Uterus (tissue), 4 donors: Measurements from ENCODE around the gene TBC1D9. TPM values are rescaled to one million over a fixed set of nuclear protein-coding genes. Genes with fewer than 3 reads are reported as not detected.
A peak's percentile ranks its signal among the peaks of the same experiment; 100 is the strongest.

Source experiments
- DNase-seq, 2 donors: peaks; one replicate each; pipeline ENCODE4 v3.0.0-alpha.2; 2019 to 2020
- H3K27ac ChIP-seq, 2 donors: fragments of 200-600 bp; sonication (generic); 1 replicate in 1 of 2; 2 replicates in 1 of 2; pipeline ENCODE4 v1.5.1; 2016 to 2018
- H3K27me3 ChIP-seq, 2 donors: fragments of 200-600 bp; sonication (generic); one replicate each; pipeline ENCODE4 v1.5.1; 2018 to 2019; ENCODE audit warnings: control low read depth in 1 of 2
- H3K36me3 ChIP-seq, 2 donors: fragments of 200-600 bp; sonication (generic); one replicate each; pipeline ENCODE4 v1.5.1; 2019; ENCODE audit warnings: control low read depth in 1 of 2
- H3K4me1 ChIP-seq, 2 donors: fragments of 200-600 bp; sonication (generic); one replicate each; pipeline ENCODE4 v1.5.1; 2018 to 2019; ENCODE audit warnings: control low read depth in 1 of 2
- H3K4me3 ChIP-seq, 2 donors: fragments of 200-600 bp; sonication (generic); 1 replicate in 1 of 2; 2 replicates in 1 of 2; pipeline ENCODE4 v1.5.1; 2018 to 2019; ENCODE audit warnings: mild to moderate bottlenecking in 1 of 2
- H3K9me3 ChIP-seq, 2 donors: fragments of 200-600 bp; sonication (generic); one replicate each; pipeline ENCODE4 v1.5.1; 2019; ENCODE audit warnings: control low read depth in 1 of 2
- CTCF ChIP-seq, 4 experiments: fragments of 200-600 bp in 2 of 4; fragments of 450-650 bp in 2 of 4; sonication (generic) in 2 of 4; IDR thresholded peaks; one replicate each; pipeline ENCODE4 v1.5.1; 2016 to 2019; ENCODE audit warnings: antibody characterized with exemption in 4 of 4, mild to moderate bottlenecking in 2 of 4, moderate library complexity in 1 of 4
- POLR2A ChIP-seq, 2 donors: fragments of 450-650 bp; IDR thresholded peaks; one replicate each; pipeline ENCODE4 v1.6.1; 2016; ENCODE audit warnings: antibody characterized with exemption in 2 of 2, mild to moderate bottlenecking in 1 of 2, moderate library complexity in 1 of 2
- intact Hi-C: fragments of 100-400 bp; cut with DNase I; formaldehyde crosslinking; loops from one replicate; pipeline ENCODE4 v1.15.1; 2023; ENCODE audit warnings: low total_unique reads
- total RNA-seq, 4 donors: library from RNA; depleted of rRNA in 3 of 4; stranded (reverse); fragments of >200 nt in 3 of 4; gene quantifications; one replicate each; pipeline versions ENCODE4 v1.1.0 to v1.2.4, GENCODE V29; 2014 to 2023
- donor health status: DM: yes; HTN: yes; CAD: no.

Gene TBC1D9
- total RNA-seq, 4 donors from 2014 or later = 3.8 to 48.8 (median 13.3) TPM

GRCh38 chr4:140611854-140612253 lies 144.3 kb downstream of the TBC1D9 start:
- Histone ChIP-seq H3K36me3 (no peaks in the 10 kb centered on the region), H3K27ac (no peak overlapping the region), H3K9me3 (no peaks in the 10 kb centered on the region), H3K4me3 (no peak overlapping the region), H3K27me3 (no peaks in the 10 kb centered on the region), H3K4me1 (no peaks in the 10 kb centered on the region)
- no peak for DNase-seq
- TF ChIP-seq CTCF (IDR thresholded peaks at IDR 0.05) (no peak), POLR2A (IDR thresholded peaks at IDR 0.05) (no peak)
- intact Hi-C loops = no loop called here

GRCh38 chr4:140609548-140610425 lies 146.4 kb downstream of the TBC1D9 start:
- H3K4me3 ChIP-seq = no peak overlapping the region
- intact Hi-C loops = no loop called here
- H3K4me1 ChIP-seq = no peaks in the 10 kb centered on the region
- H3K36me3 ChIP-seq = no peaks in the 10 kb centered on the region
- H3K27ac ChIP-seq = no peak overlapping the region
- H3K27me3 ChIP-seq = no peaks in the 10 kb centered on the region
- H3K9me3 ChIP-seq = no peaks in the 10 kb centered on the region
- DNase-seq = no peak
- no peak for TF ChIP-seq POLR2A (IDR thresholded peaks at IDR 0.05)
- TF ChIP-seq CTCF (IDR thresholded peaks at IDR 0.05) = peak in 3 of 4 experiments; percentile 32 to 46 (median 43)

- intact Hi-C loops = no loop called here
- no peaks in the 10 kb centered on the region for H3K4me1 ChIP-seq
- no peak overlapping the region for H3K4me3 ChIP-seq
- no peak for DNase-seq
- no peaks in the 10 kb centered on the region for H3K36me3 ChIP-seq
- TF ChIP-seq CTCF (IDR thresholded peaks at IDR 0.05) (no peak), POLR2A (IDR thresholded peaks at IDR 0.05) (no peak)
- no peaks in the 10 kb centered on the region for H3K27me3 ChIP-seq
- no peaks in the 10 kb centered on the region for H3K9me3 ChIP-seq
- no peak overlapping the region for H3K27ac ChIP-seq
Observed at GRCh38 chr4:140607852-140608251, 148.3 kb downstream of the TBC1D9 start.

GRCh38 chr4:140604544-140604943 lies 151.6 kb downstream of the TBC1D9 start:
- Histone ChIP-seq H3K9me3 (no peaks in the 10 kb centered on the region), H3K27ac (no peak overlapping the region), H3K4me3 (no peak overlapping the region), H3K36me3 (no peaks in the 10 kb centered on the region), H3K27me3 (no peaks in the 10 kb centered on the region), H3K4me1 (no peaks in the 10 kb centered on the region)
- DNase-seq = no peak
- intact Hi-C loops = no loop called here
- TF ChIP-seq CTCF (IDR thresholded peaks at IDR 0.05) (no peak), POLR2A (IDR thresholded peaks at IDR 0.05) (no peak)

- no peak overlapping the region for H3K4me3 ChIP-seq
- intact Hi-C loops = no loop called here
- no peaks in the 10 kb centered on the region for H3K36me3 ChIP-seq
- H3K4me1 ChIP-seq = no peaks in the 10 kb centered on the region
- TF ChIP-seq POLR2A (IDR thresholded peaks at IDR 0.05) (no peak), CTCF (IDR thresholded peaks at IDR 0.05) (no peak)
- DNase-seq = no peak
- no peaks in the 10 kb centered on the region for H3K27me3 ChIP-seq
- no peaks in the 10 kb centered on the region for H3K9me3 ChIP-seq
- no peak overlapping the region for H3K27ac ChIP-seq
Observed at GRCh38 chr4:140603286-140603685, 152.9 kb downstream of the TBC1D9 start.
